H1 (cell line): ENCODE measurements around the gene PPP1R14B. TPM values are rescaled to one million over a fixed set of nuclear protein-coding genes. Genes with fewer than 3 reads are reported as not detected.

Source experiments
- CTCF ChIA-PET: fragments of 300-600 bp; sonication (Branson Sonifier 250); formaldehyde crosslinking; loops from one replicate; lab custom pipeline; 2021; ENCODE audit not compliant: partially characterized antibody; lab: Charles Lee
- POLR2A ChIA-PET: fragments of 300-600 bp; sonication (Branson Sonifier 250); formaldehyde crosslinking; loops from one replicate; lab custom pipeline; 2021; ENCODE audit warnings: inconsistent platforms; ENCODE audit not compliant: partially characterized antibody; lab: Charles Lee
- DNase-seq, 2 experiments: peaks; one replicate each; pipeline versions ENCODE4 v3.0.0 to v3.0.0-alpha.2; 2010 to 2022; ENCODE audit warnings: low spot score in 2 of 2, low read depth in 1 of 2, mixed read lengths in 1 of 2
- FAIRE-seq: peaks from 2 replicates; lab custom pipeline; 2011; peaks lifted over from hg19 to GRCh38; lab: Jason Lieb, UNC
- H2AFZ ChIP-seq: 2 replicates; pipeline ENCODE4 v1.8.1; 2012; ENCODE audit warnings: low read length, inconsistent platforms
- H2AK5ac ChIP-seq: 2 replicates; pipeline ENCODE4 v1.6.1; 2013; ENCODE audit warnings: low read depth, low read length
- H2BK120ac ChIP-seq: replicated peaks from 2 replicates; pipeline ENCODE3; 2013; ENCODE audit warnings: low read depth, low read length, inconsistent platforms
- H2BK12ac ChIP-seq: 2 replicates; pipeline ENCODE4 v1.6.1; 2013; ENCODE audit warnings: low read depth, low read length
- H2BK15ac ChIP-seq: 2 replicates; pipeline ENCODE4 v1.6.1; 2013; ENCODE audit warnings: low read length
- H2BK20ac ChIP-seq: 2 replicates; pipeline ENCODE4 v1.6.1; 2013; ENCODE audit warnings: low read length
- H2BK5ac ChIP-seq: 2 replicates; pipeline ENCODE4 v1.6.1; 2013; ENCODE audit warnings: low read depth, low read length
- H3K14ac ChIP-seq: 2 replicates; pipeline ENCODE4 v1.6.1; 2013; ENCODE audit warnings: inconsistent platforms; ENCODE audit not compliant: insufficient read length
- H3K18ac ChIP-seq: 2 replicates; pipeline ENCODE4 v1.6.1; 2013; ENCODE audit warnings: low read length; ENCODE audit errors: extremely low read depth
- H3K23ac ChIP-seq: 2 replicates; pipeline ENCODE4 v1.6.1; 2013; ENCODE audit warnings: inconsistent platforms; ENCODE audit not compliant: insufficient read length
- H3K23me2 ChIP-seq: 2 replicates; pipeline ENCODE4 v1.6.1; 2013; ENCODE audit warnings: low read depth, low read length
- H3K27ac ChIP-seq: 2 replicates; pipeline ENCODE4 v1.6.1; 2011; ENCODE audit warnings: low read depth, low read length, inconsistent platforms
- H3K27me3 ChIP-seq, 4 experiments: replicated peaks in 1 of 4; 1 replicate in 1 of 4; 2 replicates in 3 of 4; pipeline versions ENCODE4 v1.6.1 to v1.8.1; 2011 to 2013; ENCODE audit warnings: low read length in 3 of 4, mild to moderate bottlenecking in 3 of 4, inconsistent platforms in 2 of 4, mixed read lengths in 2 of 4, moderate library complexity in 1 of 4; ENCODE audit not compliant: control insufficient read depth in 3 of 4, insufficient read depth in 3 of 4; ENCODE audit errors: extremely low read depth in 1 of 4
- H3K36me3 ChIP-seq, 4 experiments: 2 replicates each; pipeline versions ENCODE4 v1.6.1 to v1.8.1; 2011 to 2013; ENCODE audit warnings: mild to moderate bottlenecking in 4 of 4, low read length in 3 of 4, moderate library complexity in 2 of 4, control low read depth in 1 of 4, inconsistent platforms in 1 of 4; ENCODE audit not compliant: insufficient read depth in 4 of 4, control insufficient read depth in 2 of 4
- H3K4ac ChIP-seq: replicated peaks from 2 replicates; pipeline ENCODE3; 2013; ENCODE audit warnings: low read length, low read depth, mixed read lengths, inconsistent platforms; ENCODE audit not compliant: insufficient read length
- H3K4me1 ChIP-seq, 4 experiments: replicated peaks in 1 of 4; 1 replicate in 1 of 4; 2 replicates in 3 of 4; pipeline versions ENCODE4 v1.6.1 to v1.8.1; 2011 to 2013; ENCODE audit warnings: low read length in 3 of 4, inconsistent platforms in 2 of 4, mixed read lengths in 1 of 4; ENCODE audit not compliant: insufficient read depth in 4 of 4, control insufficient read depth in 3 of 4
- H3K4me2 ChIP-seq, 2 experiments: 2 replicates each; pipeline versions ENCODE4 v1.6.1 to v1.8.1; 2011 to 2013; ENCODE audit warnings: low read depth in 2 of 2, low read length in 2 of 2, control low read depth in 1 of 2, inconsistent platforms in 1 of 2, mild to moderate bottlenecking in 1 of 2; ENCODE audit not compliant: insufficient read depth in 1 of 2
- H3K4me3 ChIP-seq, 4 experiments: fragments of 200-600, 300-600 bp in 1 of 4; sonication (generic), shearing (Covaris generic), sonication (Bioruptor Twin) in 1 of 4; 2 replicates each; pipeline versions ENCODE4 v1.5.1 to v1.8.1; 2011 to 2016; ENCODE audit warnings: low read length in 4 of 4, low read depth in 3 of 4, control low read depth in 2 of 4, inconsistent platforms in 2 of 4, mild to moderate bottlenecking in 2 of 4, mixed read lengths in 1 of 4, moderate library complexity in 1 of 4; ENCODE audit not compliant: insufficient read depth in 2 of 4; ENCODE audit errors: extremely low read depth in 1 of 4
- H3K56ac ChIP-seq: replicated peaks from 2 replicates; pipeline ENCODE3; 2013; ENCODE audit warnings: low read depth, mild to moderate bottlenecking, mixed read lengths, low read length, inconsistent platforms; ENCODE audit not compliant: insufficient read length
- H3K79me1 ChIP-seq: 2 replicates; pipeline ENCODE4 v1.6.1; 2013; ENCODE audit warnings: low read depth, low read length, control low read depth
- H3K79me2 ChIP-seq, 2 experiments: 2 replicates each; pipeline versions ENCODE4 v1.6.1 to v1.8.1; 2012 to 2013; ENCODE audit warnings: low read length in 2 of 2, mild to moderate bottlenecking in 2 of 2, inconsistent platforms in 1 of 2; ENCODE audit not compliant: insufficient read depth in 2 of 2, control insufficient read depth in 1 of 2
- H3K9ac ChIP-seq, 4 experiments: replicated peaks in 1 of 4; 1 replicate in 1 of 4; 2 replicates in 3 of 4; pipeline versions ENCODE4 v1.6.1 to v1.8.1; 2011 to 2013; ENCODE audit warnings: low read depth in 3 of 4, low read length in 3 of 4, control low read depth in 2 of 4, mild to moderate bottlenecking in 2 of 4, moderate library complexity in 2 of 4, inconsistent platforms in 1 of 4; ENCODE audit errors: extremely low read depth in 1 of 4
- H3K9me3 ChIP-seq, 2 experiments: 2 replicates each; pipeline versions ENCODE4 v1.6.1 to v1.8.1; 2012 to 2013; ENCODE audit warnings: mild to moderate bottlenecking in 2 of 2, moderate library complexity in 2 of 2, control low read depth in 1 of 2, inconsistent platforms in 1 of 2, low read depth in 1 of 2, low read length in 1 of 2, mixed read lengths in 1 of 2; ENCODE audit not compliant: insufficient read depth in 2 of 2
- H4K20me1 ChIP-seq, 2 experiments: replicated peaks in 1 of 2; 2 replicates each; pipeline versions ENCODE3 to v1.8.1; 2011 to 2013; ENCODE audit warnings: inconsistent platforms in 2 of 2, low read length in 2 of 2, mild to moderate bottlenecking in 1 of 2; ENCODE audit not compliant: insufficient read depth in 2 of 2, control insufficient read depth in 1 of 2
- H4K5ac ChIP-seq: 2 replicates; pipeline ENCODE4 v1.6.1; 2013; ENCODE audit warnings: low read length, low read depth, mixed read lengths, inconsistent platforms; ENCODE audit not compliant: insufficient read length
- H4K8ac ChIP-seq: 2 replicates; pipeline ENCODE4 v1.8.0; 2013; ENCODE audit warnings: mild to moderate bottlenecking, moderate library complexity, low read length, inconsistent platforms; ENCODE audit not compliant: insufficient read depth; ENCODE audit errors: extremely low read depth
- H4K91ac ChIP-seq: replicated peaks from 2 replicates; pipeline ENCODE3; 2013; ENCODE audit warnings: low read length, mixed read lengths, inconsistent platforms; ENCODE audit not compliant: insufficient read length
- GABPA ChIP-seq: IDR thresholded peaks from 2 replicates; pipeline ENCODE4 v1.6.1; 2011; ENCODE audit warnings: mild to moderate bottlenecking, low read length, moderate library complexity, borderline replicate concordance; ENCODE audit not compliant: insufficient read depth
- MAX ChIP-seq: IDR thresholded peaks from 2 replicates; pipeline ENCODE4 v1.6.1; 2012; ENCODE audit warnings: inconsistent platforms
- RFX5 ChIP-seq: IDR thresholded peaks from 2 replicates; pipeline ENCODE4 v1.6.1; 2011; ENCODE audit warnings: low read depth, low read length, improper control_type of control experiment, borderline replicate concordance
- SAP30 ChIP-seq: fragments of 300-600 bp; sonication (generic); IDR thresholded peaks from 2 replicates; pipeline ENCODE4 v1.7.1; 2012; ENCODE audit warnings: low read length, moderate library complexity, mild to moderate bottlenecking, inconsistent platforms; ENCODE audit not compliant: insufficient read depth, insufficient replicate concordance
- YY1 ChIP-seq: IDR thresholded peaks from 2 replicates; pipeline ENCODE4 v1.6.1; 2011; ENCODE audit warnings: low read depth, mild to moderate bottlenecking, low read length
- WGBS, 2 experiments: shearing (Covaris generic) in 1 of 2; methylation state at CpG; one replicate each; pipeline versions ENCODE4 v1.1.6 to v1.1.7; 2013 to 2015; ENCODE audit warnings: low lambda C conversion rate in 2 of 2, mixed read lengths in 2 of 2, inconsistent platforms in 1 of 2, low coverage in 1 of 2, missing lambda C conversion rate in 1 of 2; ENCODE audit not compliant: insufficient replicate concordance in 2 of 2, insufficient coverage in 1 of 2, insufficient read length in 1 of 2; ENCODE audit errors: extremely low coverage in 1 of 2, missing lambda C conversion rate in 1 of 2; 5-methylcytosine and 5-hydroxymethylcytosine counted together
- polyA plus RNA-seq, 7 experiments: library from polyadenylated mRNA; depleted of rRNA in 3 of 7; stranded (reverse) in 5 of 7; unstranded in 2 of 7; fragments of >200 nt in 5 of 7; fragments of 200-250 nt in 2 of 7; gene quantifications; 1 replicate in 5 of 7; 2 replicates in 1 of 7; 4 replicates in 1 of 7; pipeline versions ENCODE4 v1.2.1 to v1.2.3, GENCODE V29; 2011 to 2013; ENCODE audit warnings: missing spikeins in 2 of 7, mixed read lengths in 2 of 7
- total RNA-seq: library from RNA; stranded (reverse); fragmentation: NEBNext Ultra II Directional; extraction: Animal tissue kit (Norgen Biotek cat#: 25700); gene quantifications from 2 replicates; pipeline ENCODE4 v1.2.1, GENCODE V29; 2021

Gene PPP1R14B
- total and polyA plus RNA-seq, 2 of the 8 experiments (the other 6 are each of a cell fraction or from before 2014, with no cell fraction given) = 265 to 419 TPM

GRCh38 chr11:64210301-64211020 lies 36.3 kb downstream of the PPP1R14B start:
- ChIA-PET POLR2A (interaction anchor here (1.2 to 18.4 kb wide), 8 partner anchors 9 to 90 kb away, joined by 3 to 253 read pairs (median 4); partner anchors contain the start of genes NUDT22, STIP1 and TRPT1), CTCF (interaction anchor here (0.7 to 1.7 kb wide), 11 partner anchors 10 to 203 kb away, joined by 3 to 7 read pairs (median 3); no protein-coding TSS in a partner anchor)
- Histone ChIP-seq H3K9me3 (no peaks in the 10 kb centered on the region), H3K18ac (no peak overlapping the region), H3K9ac (no peak overlapping the region), H3K79me1 (no peaks in the 10 kb centered on the region), H3K23me2 (no peaks in the 10 kb centered on the region), H3K14ac (no peak overlapping the region), H3K4me1 (peaks cover 0 to 5% (median 0%) of the 10 kb centered on the region in 4 experiments; a peak in 3 of 7 replicates), H2BK5ac (no peak overlapping the region; the same call in 1 of the 2 replicates), H3K79me2 (no peaks in the 10 kb centered on the region), H3K4ac (no peak overlapping the region), H4K8ac (no peak overlapping the region), H4K5ac (no peak overlapping the region), H4K20me1 (peaks cover 1 to 7% of the 10 kb centered on the region in 2 experiments), H3K36me3 (peaks cover 10 to 19% (median 14%) of the 10 kb centered on the region in 4 experiments; a peak in 7 of 8 replicates), H3K56ac (no peak overlapping the region), H2BK12ac (no peak overlapping the region), H2BK20ac (no peak overlapping the region), H2BK15ac (no peak overlapping the region), H4K91ac (no peak overlapping the region), H2BK120ac (no peak overlapping the region), H3K4me2 (no peak overlapping the region), H3K27me3 (no peaks in the 10 kb centered on the region; a peak in 1 of 7 replicates), H3K27ac (no peak overlapping the region), H3K23ac (no peak overlapping the region), H3K4me3 (no peak overlapping the region), H2AFZ (no peak overlapping the region), H2AK5ac (no peak overlapping the region)
- no peak for DNase-seq
- TF ChIP-seq RFX5 (no peak), GABPA (no peak), SAP30 (no peak), YY1 (no peak), MAX (no peak)
- no peak for FAIRE-seq
- WGBS, 2 experiments = 91% methylated on average over 22 of the region's 24 CpGs; no CpG with 5 or more reads in 1 of the 2 experiments
